ENCODE measurements around the gene BUD31. TPM values are rescaled to one million over a fixed set of nuclear protein-coding genes. Genes with fewer than 3 reads are reported as not detected.
"Not testable (repeated sequence)": the region's sequence is repeated elsewhere in the genome, so short reads cannot be mapped to it uniquely, and the experiment has no call there.

Gene BUD31
- total RNA-seq, 2 donors from 2014 or later = 96.1 to 138 TPM

DNA sequence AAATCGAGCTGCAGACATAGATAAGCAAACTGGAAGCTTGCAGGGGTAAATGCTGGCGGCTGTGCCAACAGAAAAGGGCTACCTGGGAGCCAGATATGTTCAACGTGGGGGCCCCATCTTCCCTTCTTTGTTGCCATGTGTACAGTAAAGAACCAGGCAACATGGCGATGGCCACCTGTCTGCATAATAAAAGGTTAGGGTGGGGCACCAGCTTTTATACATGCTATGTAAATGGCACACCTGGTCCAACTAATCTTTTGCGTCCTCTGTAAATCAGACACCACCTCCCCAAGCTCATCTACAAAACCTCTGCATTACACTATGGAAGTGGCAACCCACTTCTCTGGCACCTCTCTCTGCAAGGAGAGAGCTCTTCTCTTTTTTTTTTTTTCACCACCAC lies 13.9 kb downstream of the BUD31 start:
- Mint-ChIP-seq H3K4me1 (no peaks in the 10 kb centered on the region), H3K27me3 (no peaks in the 10 kb centered on the region), H3K9me3 (no peaks in the 10 kb centered on the region), H3K36me3 (ENCODE audit: low read depth) (peaks cover 63% of the 10 kb centered on the region), H3K27ac (no peak overlapping the region), H3K4me3 (no peak overlapping the region)
- no peak for ATAC-seq (replicated peaks)

DNA sequence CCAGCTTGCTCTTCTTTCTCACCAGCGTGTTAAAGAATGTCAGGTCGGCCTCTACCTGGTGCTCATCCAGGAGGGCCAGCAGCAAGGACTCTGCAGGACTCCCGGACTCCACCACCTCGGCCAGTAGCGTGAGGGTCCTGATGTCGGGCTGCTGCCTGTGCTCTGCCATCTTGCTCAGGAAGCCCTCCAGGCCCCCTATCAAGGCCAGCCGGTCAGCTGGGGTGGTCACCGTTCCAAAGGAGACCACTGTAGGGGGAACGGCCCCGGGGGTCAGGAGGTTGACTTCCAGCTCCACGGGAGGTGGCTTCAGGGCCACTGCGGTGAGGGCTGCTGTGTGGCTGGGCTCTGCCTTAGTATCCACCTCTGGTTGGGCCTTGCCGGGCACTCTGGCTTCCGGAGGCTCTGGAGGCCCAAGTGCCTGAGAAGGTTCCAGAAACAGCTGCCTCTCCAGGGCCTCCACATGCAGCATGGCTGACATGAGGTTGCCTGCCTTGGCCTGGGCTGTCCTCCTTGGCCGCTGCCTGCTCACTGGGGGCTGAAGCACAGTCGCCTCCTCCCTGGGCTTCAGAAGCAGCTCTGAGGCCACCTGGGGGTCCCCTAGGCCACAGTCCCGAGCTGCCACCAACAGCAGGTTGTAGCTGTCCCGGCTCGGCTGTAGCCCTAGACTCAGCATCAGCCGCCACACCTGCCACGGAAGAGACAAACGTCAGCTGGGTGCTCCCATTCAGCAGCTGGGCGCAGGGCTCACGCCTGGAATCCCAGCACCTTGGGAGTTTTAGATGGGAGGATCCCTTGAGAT lies 16.4 kb downstream of the BUD31 start:
- H3K4me3 Mint-ChIP-seq = no peak overlapping the region
- no peaks in the 10 kb centered on the region for H3K9me3 Mint-ChIP-seq
- H3K4me1 Mint-ChIP-seq = no peaks in the 10 kb centered on the region
- no peaks in the 10 kb centered on the region for H3K27me3 Mint-ChIP-seq
- ATAC-seq (replicated peaks) = no peak
- H3K27ac Mint-ChIP-seq = no peak overlapping the region
- peaks cover 59% of the 10 kb centered on the region for H3K36me3 Mint-ChIP-seq (ENCODE audit: low read depth)

DNA sequence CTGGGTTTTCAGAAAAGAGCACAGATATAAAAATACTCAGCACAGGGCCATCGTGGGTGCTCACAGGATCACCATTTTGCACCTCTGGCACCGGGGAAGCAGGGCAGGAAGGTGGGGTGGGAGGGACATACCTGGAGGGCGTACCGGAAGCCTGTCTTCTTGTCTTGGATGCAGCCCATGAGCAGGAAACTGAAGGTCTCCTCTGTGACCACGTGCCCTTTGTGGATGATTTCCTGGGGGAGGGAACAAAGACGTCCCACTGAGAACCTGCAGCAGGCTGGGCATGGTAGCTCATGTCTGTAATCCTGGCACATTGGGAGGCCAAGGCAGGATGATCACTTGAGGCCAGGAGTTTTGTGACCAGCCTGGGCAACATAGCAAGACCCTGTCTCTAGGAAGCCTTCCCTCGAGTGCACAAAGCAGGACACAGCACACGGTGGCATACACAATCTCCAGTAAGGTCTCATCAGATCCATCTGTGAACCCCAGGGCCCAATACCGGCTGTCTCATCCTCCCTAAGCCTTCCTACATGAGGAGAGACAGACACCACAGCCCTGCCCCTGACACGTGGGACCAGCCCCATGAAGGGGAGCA lies 20.3 kb downstream of the BUD31 start:
- H3K27ac Mint-ChIP-seq = no peak overlapping the region
- H3K9me3 Mint-ChIP-seq = no peaks in the 10 kb centered on the region
- no peaks in the 10 kb centered on the region for H3K4me1 Mint-ChIP-seq
- ATAC-seq (replicated peaks) = no peak
- peaks cover 55% of the 10 kb centered on the region for H3K36me3 Mint-ChIP-seq (ENCODE audit: low read depth)
- no peak overlapping the region for H3K4me3 Mint-ChIP-seq
- H3K27me3 Mint-ChIP-seq = no peaks in the 10 kb centered on the region

DNA sequence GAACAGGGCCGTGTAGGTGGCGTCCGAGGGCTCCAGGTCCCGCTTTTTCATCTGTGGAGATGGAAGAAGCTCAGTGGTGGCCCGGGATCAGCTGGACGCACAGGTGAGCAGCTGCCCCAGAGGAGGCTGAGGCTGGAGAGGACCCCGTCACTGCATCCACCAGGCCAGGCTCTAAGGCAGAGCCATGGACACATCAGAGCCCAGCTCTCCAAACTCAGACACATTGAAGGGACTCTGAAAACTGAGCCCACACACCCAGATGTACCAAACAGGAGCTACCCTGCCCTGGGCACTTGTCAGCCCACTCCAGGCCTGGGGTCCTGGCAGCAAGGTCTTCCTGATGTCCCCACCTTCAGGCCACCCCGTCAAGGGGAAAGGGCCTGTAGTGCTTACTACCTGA lies 21.0 kb downstream of the BUD31 start:
- Mint-ChIP-seq H3K4me3 (no peak overlapping the region), H3K27ac (no peak overlapping the region), H3K36me3 (ENCODE audit: low read depth) (peaks cover 60% of the 10 kb centered on the region), H3K4me1 (no peaks in the 10 kb centered on the region), H3K27me3 (no peaks in the 10 kb centered on the region), H3K9me3 (no peaks in the 10 kb centered on the region)
- ATAC-seq (replicated peaks) = no peak

DNA sequence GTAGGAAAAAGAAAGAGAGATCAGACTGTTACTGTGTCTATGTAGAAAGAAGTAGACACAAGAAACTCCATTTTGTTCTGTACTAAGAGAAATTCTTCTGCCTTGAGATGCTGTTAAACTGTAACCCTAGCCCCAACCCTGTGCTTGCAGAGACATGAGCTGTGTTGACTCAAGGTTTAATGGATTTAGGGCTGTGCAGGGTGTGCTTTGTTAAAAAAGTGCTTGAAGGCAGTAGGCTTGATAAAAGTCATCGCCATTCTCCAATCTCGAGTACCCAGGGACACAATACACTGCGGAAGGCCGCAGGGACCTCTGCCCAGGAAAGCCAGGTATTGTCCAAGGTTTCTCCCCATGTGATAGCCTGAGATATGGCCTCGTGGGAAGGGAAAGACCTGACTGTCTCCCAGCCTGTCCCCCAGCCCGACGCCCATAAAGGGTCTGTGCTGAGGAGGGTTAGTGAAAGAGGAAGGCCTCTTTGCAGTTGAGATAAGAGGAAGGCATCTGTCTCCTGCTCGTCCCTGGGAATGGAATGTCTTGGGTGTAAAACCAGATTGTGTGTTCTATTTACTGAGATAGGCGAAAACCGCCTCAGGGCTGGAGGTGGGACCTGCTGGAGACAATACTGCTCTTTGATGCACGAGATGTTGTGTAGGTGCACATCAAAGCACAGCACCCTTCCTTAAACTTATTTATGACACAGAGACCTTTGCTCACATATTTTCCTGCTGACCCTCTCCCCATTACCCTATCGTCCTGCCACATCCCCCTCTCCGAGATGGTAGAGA lies 23.2 kb downstream of the BUD31 start:
- H3K36me3 Mint-ChIP-seq (ENCODE audit: low read depth) = peaks cover 60% of the 10 kb centered on the region
- H3K9me3 Mint-ChIP-seq; H3K27ac Mint-ChIP-seq; H3K4me1 Mint-ChIP-seq; ATAC-seq (replicated peaks); H3K27me3 Mint-ChIP-seq; H3K4me3 Mint-ChIP-seq: not testable (repeated sequence)

DNA sequence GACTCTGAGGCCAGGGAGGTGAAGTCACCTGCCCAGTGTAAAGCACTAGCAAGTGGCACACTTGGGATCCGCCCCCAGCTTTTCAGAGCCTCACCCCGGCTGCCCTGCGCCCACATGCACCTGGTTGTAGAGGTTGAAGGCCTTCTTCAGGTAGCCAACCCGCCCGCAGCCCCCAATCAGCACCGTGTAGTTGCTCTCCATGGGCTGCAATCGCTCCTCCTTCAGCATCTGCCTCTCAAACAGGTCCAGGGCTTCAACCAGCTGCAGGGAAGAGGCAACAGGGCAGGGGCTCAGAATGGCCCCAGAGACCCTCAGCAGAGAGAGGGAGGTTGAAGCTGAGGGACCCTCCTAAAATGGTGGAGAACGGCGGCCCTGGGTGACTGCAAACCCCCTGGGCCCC lies 24.4 kb downstream of the BUD31 start:
- Mint-ChIP-seq H3K9me3 (no peaks in the 10 kb centered on the region), H3K27ac (no peak overlapping the region), H3K27me3 (no peaks in the 10 kb centered on the region), H3K4me3 (no peak overlapping the region), H3K4me1 (no peaks in the 10 kb centered on the region), H3K36me3 (ENCODE audit: low read depth) (peaks cover 54% of the 10 kb centered on the region)
- ATAC-seq (replicated peaks) = no peak

DNA sequence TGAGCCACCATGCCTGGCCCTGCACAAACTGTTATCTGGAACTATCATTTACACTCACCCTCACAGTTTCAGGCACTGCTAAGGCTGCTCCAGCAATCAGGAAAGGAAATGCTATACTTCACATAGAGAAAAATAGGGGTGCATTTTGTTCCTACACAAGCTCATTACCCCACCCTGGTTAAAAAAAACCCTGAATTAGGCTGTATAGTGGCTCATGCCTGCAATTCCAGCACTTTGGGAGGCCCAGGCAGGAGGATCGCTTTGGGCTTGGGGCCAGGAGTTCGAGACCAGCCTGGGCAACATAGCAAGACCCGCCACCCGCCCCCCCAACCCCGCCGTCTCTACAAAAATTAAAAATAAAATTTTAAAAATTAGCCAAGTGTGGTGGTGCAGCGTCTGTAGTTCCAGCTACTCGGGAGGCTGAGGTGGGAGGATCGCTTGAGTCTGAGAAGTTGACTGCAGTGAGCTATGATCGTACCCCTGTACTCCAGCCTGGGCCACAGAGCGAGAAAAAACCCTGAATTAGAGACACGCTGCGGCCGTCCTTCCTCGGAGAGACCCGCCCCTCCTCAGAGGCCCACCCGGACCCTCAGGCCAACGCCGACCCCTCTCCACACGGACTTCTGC lies 29.3 kb downstream of the BUD31 start:
- no peaks in the 10 kb centered on the region for H3K27me3 Mint-ChIP-seq
- no peaks in the 10 kb centered on the region for H3K9me3 Mint-ChIP-seq
- ATAC-seq (replicated peaks) = peak; percentile 19
- peak overlapping the region; percentile 99 for H3K4me3 Mint-ChIP-seq
- H3K36me3 Mint-ChIP-seq (ENCODE audit: low read depth) = peaks cover 47% of the 10 kb centered on the region
- peak overlapping the region; percentile 96 for H3K27ac Mint-ChIP-seq
- H3K4me1 Mint-ChIP-seq = peaks cover 9% of the 10 kb centered on the region

DNA sequence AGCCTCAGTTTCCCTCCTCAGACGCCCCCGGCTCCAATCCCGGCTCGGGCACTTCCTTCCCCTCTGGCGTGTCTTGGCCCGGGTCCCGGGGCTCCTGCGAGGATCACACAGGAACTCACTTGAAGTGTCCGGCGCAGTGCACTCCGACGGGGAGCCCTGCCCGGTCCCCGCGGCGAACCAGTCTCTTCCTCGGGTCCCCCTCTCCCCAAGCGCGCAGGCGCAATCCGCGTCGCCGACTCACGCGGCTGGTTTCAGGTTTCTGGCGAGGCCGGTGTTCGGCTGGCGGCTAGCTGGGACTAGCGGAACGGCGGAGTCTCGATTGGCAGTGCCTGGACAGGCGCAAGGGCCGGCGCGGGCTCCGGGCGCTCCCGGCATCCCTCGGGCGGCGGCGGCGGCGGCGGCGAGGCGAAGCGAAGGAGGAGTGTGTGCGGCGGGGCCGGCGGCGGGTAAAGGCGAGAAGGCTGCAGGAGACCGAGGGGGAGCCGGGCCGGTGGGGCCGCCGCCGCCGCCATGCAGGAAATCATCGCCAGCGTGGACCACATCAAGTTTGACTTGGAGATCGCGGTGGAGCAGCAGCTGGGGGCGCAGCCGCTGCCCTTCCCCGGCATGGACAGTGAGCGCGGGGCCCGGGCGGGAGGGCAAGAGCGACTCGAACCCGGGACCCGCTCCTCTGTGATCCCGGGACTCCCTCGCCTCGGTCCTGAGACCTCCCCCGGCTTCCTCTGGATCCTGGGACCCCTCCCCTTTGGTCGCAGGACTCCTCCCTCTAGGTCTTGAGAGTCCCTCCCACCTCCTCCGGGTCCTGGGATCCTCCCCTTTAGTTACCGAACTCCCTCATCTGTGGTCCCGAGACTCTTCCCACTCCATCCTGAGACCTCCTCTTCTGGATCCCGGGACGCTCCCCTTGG lies 30.1 kb downstream of the BUD31 start, which contains the start of the genes CPSF4 and PTCD1:
Gene CPSF4, plus strand, starts transcription at position 371 of the 908 bp plus-strand sequence. Its CDS starts 140 bp downstream, at position 511.
Gene PTCD1, minus strand, starts transcription at position 226 of the 908 bp plus-strand sequence. CDS start 3,556 bp downstream, outside the sequence.
- H3K4me3 Mint-ChIP-seq = peak within 1 kb of the TSS; percentile 99
- no peaks in the 10 kb centered on the region for H3K9me3 Mint-ChIP-seq
- peak within 1 kb of the TSS; percentile 96 for H3K27ac Mint-ChIP-seq
- no peaks in the 10 kb centered on the region for H3K27me3 Mint-ChIP-seq
- peak; percentile 93 for ATAC-seq (replicated peaks)
- peaks cover 9% of the 10 kb centered on the region for H3K4me1 Mint-ChIP-seq
- H3K36me3 Mint-ChIP-seq (ENCODE audit: low read depth) = peaks cover 47% of the 10 kb centered on the region

DNA sequence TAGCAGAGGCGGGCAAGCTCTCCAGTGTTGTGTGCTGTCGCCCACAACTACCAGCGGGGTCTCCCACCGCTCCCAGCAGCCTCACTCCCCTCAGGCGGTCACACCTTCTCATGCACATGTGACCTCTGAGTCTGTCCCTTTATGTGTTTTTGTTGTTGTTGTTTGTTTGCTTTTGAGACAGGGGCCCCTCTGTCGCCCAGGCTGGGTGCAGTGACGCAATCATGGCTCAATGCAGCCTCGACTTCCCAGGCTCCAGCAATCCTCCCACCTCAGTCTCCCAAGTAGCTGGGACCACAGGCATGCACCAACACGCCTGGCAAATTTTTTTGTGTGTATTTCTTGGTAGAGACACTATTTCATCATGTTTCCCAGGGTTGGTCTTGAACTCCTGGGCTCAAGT lies 31.4 kb downstream of the BUD31 start:
- no peak for ATAC-seq (replicated peaks)

DNA sequence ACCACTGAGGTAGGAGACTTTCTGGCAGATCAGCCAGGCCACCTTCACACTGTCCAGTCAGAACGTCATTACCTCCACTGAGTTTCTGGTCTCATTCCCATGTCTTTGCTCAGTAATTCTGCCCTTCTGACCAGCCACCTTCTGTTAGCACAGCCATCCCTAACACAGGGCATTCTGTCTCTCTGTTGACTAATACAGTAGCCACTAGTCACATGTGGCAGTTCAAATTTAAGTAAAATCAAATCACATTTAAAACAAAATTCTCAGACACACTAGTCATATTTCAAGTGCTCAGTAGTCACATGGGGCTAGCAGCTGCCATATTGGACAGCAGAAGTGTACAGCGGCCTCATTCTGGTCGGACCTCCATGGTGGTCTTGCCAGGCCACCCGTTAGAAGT lies 37.3 kb downstream of the BUD31 start:
- no peak for ATAC-seq (replicated peaks)
- H3K4me1 Mint-ChIP-seq = no peaks in the 10 kb centered on the region
- H3K36me3 Mint-ChIP-seq (ENCODE audit: low read depth) = peaks cover 92% of the 10 kb centered on the region
- H3K27me3 Mint-ChIP-seq = no peaks in the 10 kb centered on the region
- no peak overlapping the region for H3K4me3 Mint-ChIP-seq
- H3K27ac Mint-ChIP-seq = no peak overlapping the region
- H3K9me3 Mint-ChIP-seq = no peaks in the 10 kb centered on the region

More for the DNA sequence above, 31.4 kb downstream of the BUD31 start:
- H3K36me3 Mint-ChIP-seq (ENCODE audit: low read depth) = peaks cover 47% of the 10 kb centered on the region
- H3K27me3 Mint-ChIP-seq = no peaks in the 10 kb centered on the region
- H3K9me3 Mint-ChIP-seq = no peaks in the 10 kb centered on the region
- H3K4me1 Mint-ChIP-seq = peaks cover 9% of the 10 kb centered on the region
- H3K4me3 Mint-ChIP-seq = peak overlapping the region; percentile 99
- peak overlapping the region; percentile 96 for H3K27ac Mint-ChIP-seq

DNA sequence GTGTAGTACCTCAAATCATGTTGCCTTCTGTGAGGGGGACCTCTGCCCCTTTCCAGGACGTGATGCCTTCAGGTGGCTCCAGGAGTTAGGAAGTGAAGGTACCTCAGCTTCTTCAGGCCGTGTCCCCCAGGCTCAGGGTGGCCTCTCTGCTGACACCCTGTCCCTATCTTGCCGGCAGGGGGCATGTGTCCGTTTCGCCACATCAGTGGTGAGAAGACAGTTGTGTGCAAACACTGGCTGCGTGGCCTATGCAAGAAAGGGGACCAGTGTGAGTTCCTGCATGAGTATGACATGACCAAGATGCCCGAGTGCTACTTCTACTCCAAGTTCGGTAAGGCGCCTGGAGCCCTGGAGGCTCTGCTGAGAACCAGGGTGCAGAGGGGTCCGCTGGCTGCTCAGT lies 39.2 kb downstream of the BUD31 start:
- Mint-ChIP-seq H3K27ac (no peak overlapping the region), H3K27me3 (no peaks in the 10 kb centered on the region), H3K9me3 (no peaks in the 10 kb centered on the region), H3K36me3 (ENCODE audit: low read depth) (peaks cover 89% of the 10 kb centered on the region), H3K4me3 (no peak overlapping the region), H3K4me1 (no peaks in the 10 kb centered on the region)
- ATAC-seq (replicated peaks) = no peak

DNA sequence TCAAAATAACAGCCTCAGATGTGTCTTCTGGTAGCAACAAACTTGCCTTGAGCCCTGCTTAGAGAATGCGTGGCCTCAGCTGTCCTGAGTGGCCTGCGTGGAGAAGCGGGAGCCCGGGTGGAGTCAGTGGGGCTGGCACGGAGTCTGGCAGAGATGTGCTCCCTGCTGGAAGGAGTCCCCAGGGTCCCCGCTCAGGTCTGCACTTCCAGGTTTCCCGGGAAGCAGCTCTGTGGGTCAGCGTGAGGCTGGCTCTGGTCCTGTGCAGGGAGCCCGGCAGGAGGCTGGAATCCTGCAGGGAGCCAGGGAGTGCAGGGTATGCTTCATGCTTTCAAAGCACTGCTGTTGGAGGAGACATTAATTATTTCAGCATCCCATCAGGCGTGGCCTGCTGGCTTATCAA lies 40.1 kb downstream of the BUD31 start:
- Mint-ChIP-seq H3K36me3 (ENCODE audit: low read depth) (peaks cover 87% of the 10 kb centered on the region), H3K27ac (no peak overlapping the region), H3K27me3 (no peaks in the 10 kb centered on the region), H3K9me3 (no peaks in the 10 kb centered on the region), H3K4me3 (no peak overlapping the region), H3K4me1 (no peaks in the 10 kb centered on the region)
- ATAC-seq (replicated peaks) = no peak

DNA sequence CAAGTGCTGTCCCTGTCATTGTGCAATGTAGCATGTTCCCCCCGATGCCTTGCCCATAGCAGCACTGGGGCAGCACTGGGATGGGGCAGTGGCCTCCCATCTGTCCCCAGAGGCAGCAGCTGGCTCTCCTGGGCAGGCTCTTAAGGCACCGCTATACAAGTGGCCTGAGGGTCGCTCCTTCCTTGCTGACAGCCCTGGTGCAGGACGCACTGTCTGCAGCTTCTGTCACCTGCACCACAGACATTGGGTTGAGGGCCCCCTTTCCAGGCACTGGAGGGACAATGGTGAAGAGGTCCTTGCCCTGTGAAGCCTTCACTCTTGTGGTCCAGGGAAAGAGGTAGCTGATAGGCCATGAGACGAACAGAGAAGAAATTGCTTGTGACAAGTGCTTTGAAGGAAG lies 40.6 kb downstream of the BUD31 start:
- Mint-ChIP-seq H3K36me3 (ENCODE audit: low read depth) (peaks cover 87% of the 10 kb centered on the region), H3K4me3 (no peak overlapping the region), H3K27ac (no peak overlapping the region), H3K9me3 (no peaks in the 10 kb centered on the region), H3K27me3 (no peaks in the 10 kb centered on the region), H3K4me1 (no peaks in the 10 kb centered on the region)
- ATAC-seq (replicated peaks) = no peak
